NK-92 (cell line): Measurements from ENCODE around the gene PAIP2.
"Not testable (repeated sequence)": the region's sequence is repeated elsewhere in the genome, so short reads cannot be mapped to it uniquely, and the experiment has no call there.

Experiments
- DNase-seq: peaks from one replicate; lab custom pipeline; 2025; ENCODE audit not compliant: unreplicated experiment; lab: John Stamatoyannopoulos, UW

The PAIP2 gene

DNA sequence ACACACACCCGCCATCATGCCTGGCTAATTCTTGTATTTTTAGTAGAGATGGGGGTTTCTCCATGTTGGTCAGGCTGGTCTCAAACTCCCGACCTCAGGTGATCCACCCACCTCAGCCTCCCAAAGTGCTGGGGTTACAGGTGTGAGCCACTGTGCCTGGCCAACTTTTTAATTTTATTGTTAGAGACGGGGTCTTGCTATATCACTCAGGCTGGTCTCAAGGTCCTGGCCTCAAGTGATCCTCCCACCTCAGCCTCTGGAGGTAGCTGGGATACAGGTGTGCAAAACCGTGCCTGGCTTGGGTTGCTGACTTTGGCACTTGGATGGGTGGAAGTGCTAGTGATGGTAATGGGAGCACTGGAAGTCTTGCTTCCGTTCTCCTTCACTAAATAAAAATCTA lies 67.5 kb downstream of the PAIP2 start:
- DNase-seq = not testable (repeated sequence)

DNA sequence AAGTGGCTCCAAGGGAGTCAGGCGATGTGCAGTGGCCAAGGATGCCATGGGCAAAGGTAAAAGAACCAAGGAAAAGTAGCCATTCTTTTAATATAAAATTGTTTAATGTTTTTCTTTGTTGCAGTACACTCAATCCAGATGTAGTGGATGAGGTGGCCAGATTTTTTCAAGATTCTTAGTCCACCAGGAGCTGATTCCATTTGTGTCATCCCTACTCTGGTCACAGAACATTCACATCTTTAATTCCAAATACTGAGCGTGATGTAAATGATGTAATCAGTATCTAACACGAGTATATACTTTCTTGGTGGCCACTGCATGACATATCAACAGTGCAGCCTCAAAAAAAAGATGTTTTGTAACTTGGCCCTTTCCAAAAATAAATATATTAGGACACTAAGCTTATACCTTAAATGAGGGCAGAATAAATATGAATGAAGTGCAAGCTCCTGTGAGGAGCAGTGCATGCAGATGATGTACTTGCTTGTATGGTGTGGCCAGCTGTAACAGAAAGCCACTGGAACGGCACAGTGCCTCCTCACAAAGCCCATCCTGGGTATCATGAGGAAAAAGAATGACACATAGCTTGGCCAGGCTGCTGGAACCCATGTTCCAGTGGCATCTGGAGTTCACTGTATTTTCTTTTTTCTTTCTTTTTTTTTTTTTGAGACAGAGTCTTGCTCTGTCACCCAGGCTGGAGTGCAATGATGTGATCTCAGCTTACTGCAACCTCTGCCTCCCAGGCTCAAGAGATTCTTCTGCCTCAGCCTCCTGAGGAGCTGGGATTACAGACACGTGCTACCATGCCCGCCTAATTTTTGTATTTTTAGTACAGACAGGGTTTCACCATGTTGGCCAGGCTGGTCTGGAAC lies 68.7 kb downstream of the PAIP2 start:
- no peak for DNase-seq

DNA sequence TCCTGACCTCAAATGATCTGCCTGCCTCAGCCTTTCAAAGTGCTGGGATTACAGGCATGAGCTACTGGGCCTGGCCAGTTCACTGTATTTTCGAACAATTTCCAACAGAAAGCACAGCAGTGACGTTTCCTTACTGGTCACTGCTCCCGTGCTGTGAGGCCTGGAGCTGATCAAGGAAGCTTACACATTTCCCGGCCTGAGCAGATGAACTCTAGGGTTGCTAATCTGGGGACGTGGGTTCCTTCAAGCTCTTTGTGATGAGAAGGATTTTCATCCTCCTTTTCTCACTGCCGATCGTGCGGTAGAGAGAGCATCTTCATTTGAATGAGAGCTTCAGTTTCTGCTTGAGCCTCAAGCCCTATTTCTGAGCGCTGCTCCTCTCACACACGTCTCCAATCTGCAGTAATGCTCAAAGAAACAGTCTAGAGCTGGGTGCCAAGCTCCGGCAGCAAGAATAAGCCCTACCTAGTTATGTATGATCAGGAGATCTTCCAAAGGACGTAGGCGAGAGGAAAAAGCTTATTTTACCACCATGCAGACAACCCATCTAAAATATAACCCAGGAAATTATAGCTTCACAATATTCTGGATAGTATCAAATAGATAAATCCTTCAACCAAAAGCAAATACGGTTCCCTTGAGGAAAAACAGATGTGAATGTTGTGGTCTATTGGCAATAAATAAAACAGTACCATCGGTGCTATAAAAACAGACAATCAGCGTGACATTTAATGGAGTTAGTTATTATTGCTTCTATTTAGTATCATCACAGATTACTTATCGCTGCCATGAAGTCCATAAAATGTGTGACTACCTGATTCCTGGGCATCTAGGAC lies 69.6 kb downstream of the PAIP2 start:
- DNase-seq = no peak

DNA sequence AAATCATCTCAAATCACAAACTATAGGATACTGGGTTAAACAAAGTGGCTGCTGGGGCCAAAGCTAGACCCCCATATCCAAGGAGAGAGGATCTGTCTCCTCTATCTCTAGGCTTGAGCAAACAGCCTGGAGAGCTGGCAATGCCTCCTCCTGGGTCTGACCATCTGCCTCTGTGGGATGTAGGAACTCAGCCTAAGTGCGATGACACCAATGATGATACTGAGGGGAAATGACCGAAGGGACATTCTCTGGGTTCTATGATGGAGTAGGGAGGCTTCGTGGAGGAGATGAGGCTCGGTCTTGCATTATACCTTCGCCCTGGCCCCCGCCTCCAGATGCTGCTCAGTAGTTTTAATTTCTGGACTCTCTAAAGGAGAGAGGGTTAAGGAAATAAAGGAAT lies 71.5 kb downstream of the PAIP2 start:
- DNase-seq = no peak

DNA sequence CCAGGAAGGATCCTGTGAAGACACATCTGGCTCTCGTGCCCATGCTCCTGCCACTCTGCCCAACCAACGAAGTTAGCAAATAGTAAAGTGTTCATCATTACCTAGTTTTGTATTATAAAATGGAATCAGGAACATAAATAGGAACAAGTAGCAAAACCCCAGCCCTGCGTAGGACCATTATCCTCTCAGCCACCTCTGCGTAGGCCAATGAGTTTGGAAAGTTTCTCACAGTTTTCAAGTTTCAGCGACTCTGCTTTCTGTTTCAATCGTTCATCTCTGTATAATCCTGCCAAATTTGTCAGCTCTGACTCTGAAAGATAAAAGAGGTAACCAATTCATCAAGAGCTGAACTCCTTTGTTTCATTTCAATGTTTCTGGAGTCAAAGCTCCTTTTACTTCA lies 72.3 kb downstream of the PAIP2 start:
- no peak for DNase-seq

DNA sequence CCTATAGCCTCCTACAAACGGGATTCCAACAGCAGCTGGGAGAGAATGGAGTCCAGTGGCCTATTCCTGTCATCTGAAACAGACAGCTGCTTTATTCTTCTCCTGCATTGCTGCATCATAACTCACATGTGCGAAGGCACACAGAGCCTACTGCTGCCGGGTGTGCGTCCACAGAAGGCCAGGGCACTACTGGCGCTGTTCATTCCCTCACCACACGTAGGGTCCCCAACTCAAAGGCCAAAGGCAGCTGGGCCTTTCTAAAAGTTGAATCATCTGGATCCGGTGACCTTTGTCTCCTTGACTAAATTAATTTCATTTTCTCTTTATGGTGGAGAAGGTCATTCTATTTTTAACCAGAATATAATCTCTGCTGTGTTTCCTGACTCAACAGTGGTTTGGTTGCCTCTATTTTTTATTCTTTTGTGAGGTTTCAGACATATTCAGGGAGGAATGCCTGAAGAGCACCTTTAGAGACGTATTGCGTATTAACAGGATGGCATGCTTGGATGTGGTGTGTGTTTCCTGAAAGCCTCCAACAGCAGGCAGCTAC lies 73.0 kb downstream of the PAIP2 start:
- DNase-seq = no peak

DNA sequence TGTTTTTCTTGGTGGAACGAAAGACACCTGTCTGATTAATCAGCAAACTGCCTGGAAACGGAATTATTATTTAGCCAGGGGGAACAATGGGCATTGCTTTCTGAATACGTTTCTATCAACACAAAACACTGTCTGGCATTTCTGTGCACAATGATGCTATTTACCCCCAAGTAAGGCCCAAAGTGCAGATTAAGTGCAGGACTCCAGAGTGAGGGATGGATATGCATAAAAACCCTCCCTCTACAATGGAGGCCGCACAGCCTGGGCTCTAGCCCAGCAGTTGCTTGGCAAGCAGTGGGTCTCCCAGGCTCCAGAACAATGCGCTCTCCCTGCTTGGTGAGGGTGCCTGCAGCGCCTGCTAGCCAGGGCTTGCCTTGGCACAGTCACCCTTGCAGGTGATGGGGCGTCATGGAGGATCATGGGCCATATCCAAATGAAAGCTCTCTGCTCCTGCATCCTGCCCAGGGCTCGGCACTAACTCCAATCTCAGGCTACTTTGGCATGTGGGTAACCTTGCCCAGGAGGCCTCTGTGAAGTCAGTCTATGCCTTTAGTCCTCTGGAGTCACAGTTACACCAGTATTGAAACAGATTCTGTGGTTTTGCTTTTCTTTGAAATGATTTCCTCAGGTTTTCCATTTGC lies 73.7 kb downstream of the PAIP2 start:
- no peak for DNase-seq

DNA sequence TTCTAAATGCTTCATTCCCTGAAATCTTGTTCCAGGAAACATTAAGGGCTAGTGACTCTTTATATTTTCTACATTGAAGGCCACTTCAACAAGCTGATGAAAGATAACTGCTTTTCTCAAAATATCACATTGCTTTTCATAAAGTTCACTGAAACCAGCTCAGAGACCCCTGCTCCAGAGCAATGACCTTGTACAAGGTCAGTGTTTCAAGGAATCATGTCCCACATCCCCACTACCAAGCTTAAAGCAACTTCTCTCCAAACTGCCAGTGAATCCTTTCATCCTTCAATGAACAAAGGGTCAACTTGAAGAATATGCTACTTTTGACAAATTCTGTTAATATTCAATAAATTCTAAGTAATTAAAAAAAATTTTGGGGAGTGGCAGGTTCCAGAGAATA lies 74.2 kb downstream of the PAIP2 start:
- no peak for DNase-seq

DNA sequence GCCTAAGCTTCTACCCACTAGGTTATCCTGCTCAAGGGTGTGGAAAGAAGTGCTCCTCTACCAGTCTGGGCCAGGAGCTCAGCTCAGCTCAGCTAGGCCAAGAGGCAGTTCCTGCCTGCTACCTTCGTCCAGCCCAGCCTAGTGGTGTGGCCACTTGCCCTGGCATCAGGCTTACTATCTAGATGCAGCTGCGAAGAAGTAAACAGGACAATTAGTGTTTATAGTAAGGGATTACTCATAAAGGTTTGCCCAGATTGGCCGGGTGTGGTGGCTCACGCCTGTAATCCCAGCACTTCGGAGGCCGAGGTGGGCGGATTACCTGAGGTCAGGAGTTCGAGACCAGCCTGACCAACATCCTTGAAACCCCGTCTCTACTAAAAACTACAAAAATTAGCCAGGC lies 75.0 kb downstream of the PAIP2 start:
- DNase-seq = no peak

DNA sequence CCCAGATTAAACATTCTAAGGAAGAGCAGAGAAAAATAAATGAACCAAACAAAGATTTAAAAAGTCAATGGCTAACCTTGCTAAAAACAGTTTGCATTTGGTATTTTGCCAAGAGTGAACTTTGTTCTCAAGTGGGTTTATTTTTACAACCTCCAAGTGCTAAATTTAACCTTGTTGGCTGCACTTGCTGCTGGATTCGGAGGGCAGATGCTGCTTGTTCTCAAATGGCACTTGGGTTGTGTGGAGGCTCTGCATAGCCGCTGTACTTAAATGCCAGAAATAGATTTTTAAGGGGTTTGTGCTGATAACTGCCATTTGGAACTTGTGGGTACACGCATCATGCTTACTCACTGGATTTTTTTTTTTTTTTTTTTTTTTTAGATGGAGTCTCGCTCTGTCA lies 75.6 kb downstream of the PAIP2 start:
- no peak for DNase-seq

DNA sequence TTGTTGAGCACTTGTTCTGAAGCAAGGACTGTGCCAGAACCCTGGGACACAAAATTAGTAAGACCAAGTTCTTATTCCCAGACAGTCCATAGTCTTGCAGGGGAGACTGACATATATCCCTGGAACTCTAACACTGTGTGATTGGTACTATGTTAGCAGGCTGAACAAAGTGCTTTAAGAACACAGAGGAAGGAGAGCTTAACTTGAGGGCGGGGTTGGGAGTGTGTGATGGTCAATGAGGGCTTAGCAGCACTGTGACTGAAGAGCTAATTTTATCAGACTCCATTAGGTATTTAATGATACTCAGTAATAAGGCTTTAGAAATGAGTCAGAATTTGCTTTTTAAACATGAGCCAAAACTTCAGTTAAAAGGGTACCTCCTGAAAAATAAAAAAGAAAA lies 77.1 kb downstream of the PAIP2 start:
- no peak for DNase-seq
